Activated naive CD4-positive, alpha-beta T cell treated with anti-CD3 and anti-CD28 coated beads, Interleukin-2, amount 50 U/mL, for 72 hours (primary cell): ENCODE data around the gene FAM76B. TPM values are rescaled to one million over a fixed set of nuclear protein-coding genes. Genes with fewer than 3 reads are reported as not detected.
A peak's percentile ranks its signal among the peaks of the same experiment; 100 is the strongest.
"Not testable (repeated sequence)": the region's sequence is repeated elsewhere in the genome, so short reads cannot be mapped to it uniquely, and the experiment has no call there.

ENCODE experiments used
- ATAC-seq, 2 donors: fragments of 150-1000 bp; cut with Tn5 transposase; 2 replicates each; pipeline ENCODE4 v1.10.0; 2021; ENCODE audit warnings: mild to moderate bottlenecking in 2 of 2, moderate library complexity in 2 of 2
- DNase-seq, 2 donors: peaks; one replicate each; pipeline ENCODE4 v3.0.0; 2021 to 2022; ENCODE audit warnings: low spot score in 2 of 2
- H3K27ac Mint-ChIP-seq, 2 donors: one replicate each; pipeline ENCODE4 v1.8.0; 2022; ENCODE audit warnings: mild to moderate bottlenecking in 2 of 2, mixed read lengths in 2 of 2
- H3K36me3 Mint-ChIP-seq, 2 donors: one replicate each; pipeline ENCODE4 v1.8.0; 2022; ENCODE audit warnings: mixed read lengths in 2 of 2
- H3K9me3 Mint-ChIP-seq, 2 donors: one replicate each; pipeline ENCODE4 v1.8.0; 2022; ENCODE audit warnings: mixed read lengths in 2 of 2
- total RNA-seq, 2 donors: library from RNA; stranded (reverse); gene quantifications; one replicate each; pipeline ENCODE4 v1.2.3, GENCODE V29; 2022

The FAM76B gene
- total RNA-seq: 10 to 100 TPM; 51.2 to 85.2 TPM

- Mint-ChIP-seq H3K9me3 (no peaks in the 10 kb centered on the region), H3K36me3 (peaks cover 31 to 65% of the 10 kb centered on the region in 2 donors), H3K27ac (peak within 1 kb of the TSS; percentile 99 to 100)
- ATAC-seq (peak; percentile 82), DNase-seq (peak; percentile 94 to 99)
These were observed at the start of gene FAM76B for GRCh38 chr11:95789506-95790122. TSS of gene FAM76B (minus strand) at chr11:95789782. CDS start at chr11:95789478, 304 bp downstream.

- ATAC-seq: peak; percentile 79
- Mint-ChIP-seq H3K27ac (peak overlapping the region in 1 of 2 donors; percentile 2), H3K36me3 (peaks cover 6 to 30% of the 10 kb centered on the region in 2 donors), H3K9me3 (no peaks in the 10 kb centered on the region)
- DNase-seq: peak in 1 of 2 donors; percentile 51
These were observed 46.3 kb upstream of the FAM76B start for GRCh38 chr11:95835768-95836488.

GRCh38 chr11:95835351-95835750, 45.8 kb upstream of the FAM76B start:
- ATAC-seq (no peak), DNase-seq (no peak)
- peaks cover 6 to 35% of the 10 kb centered on the region in 2 donors for H3K36me3 Mint-ChIP-seq
- H3K9me3 Mint-ChIP-seq: no peaks in the 10 kb centered on the region
- H3K27ac Mint-ChIP-seq: no peak overlapping the region

- Mint-ChIP-seq H3K9me3 (no peaks in the 10 kb centered on the region), H3K36me3 (peaks cover 6 to 39% of the 10 kb centered on the region in 2 donors), H3K27ac (no peak overlapping the region)
- no peak for ATAC-seq
- no peak for DNase-seq
These were observed 43.8 kb upstream of the FAM76B start for GRCh38 chr11:95833378-95833777.

- DNase-seq (no peak), ATAC-seq (no peak)
- Mint-ChIP-seq H3K36me3 (peaks cover 6 to 36% of the 10 kb centered on the region in 2 donors), H3K9me3 (no peaks in the 10 kb centered on the region), H3K27ac (peak overlapping the region; percentile 18 to 25)
These were observed 43.2 kb upstream of the FAM76B start for GRCh38 chr11:95832763-95833162.

- ATAC-seq: no peak
- Mint-ChIP-seq H3K36me3 (peaks cover 6 to 29% of the 10 kb centered on the region in 2 donors), H3K27ac (peak overlapping the region in 1 of 2 donors; percentile 70), H3K9me3 (no peaks in the 10 kb centered on the region)
- no peak for DNase-seq
These were observed 41.8 kb upstream of the FAM76B start for GRCh38 chr11:95831198-95831883.

- ATAC-seq (peak; percentile 82 to 94), DNase-seq (no peak)
- Mint-ChIP-seq H3K9me3 (no peaks in the 10 kb centered on the region), H3K36me3 (peaks cover 6 to 27% of the 10 kb centered on the region in 2 donors), H3K27ac (peak overlapping the region in 1 of 2 donors; percentile 3)
These were observed 40.1 kb upstream of the FAM76B start for GRCh38 chr11:95829580-95830259.

- no peak for ATAC-seq
- peaks cover 3 to 31% of the 10 kb centered on the region in 2 donors for H3K36me3 Mint-ChIP-seq
- DNase-seq: no peak
- no peaks in the 10 kb centered on the region for H3K9me3 Mint-ChIP-seq
- H3K27ac Mint-ChIP-seq: no peak overlapping the region
These were observed 38.1 kb upstream of the FAM76B start for GRCh38 chr11:95827696-95828095.

GRCh38 chr11:95821640-95822039, 32.1 kb upstream of the FAM76B start:
- peaks cover 5 to 35% of the 10 kb centered on the region in 2 donors for H3K36me3 Mint-ChIP-seq
- H3K9me3 Mint-ChIP-seq: no peaks in the 10 kb centered on the region
- ATAC-seq: no peak
- DNase-seq: no peak
- peak overlapping the region in 1 of 2 donors; percentile 19 for H3K27ac Mint-ChIP-seq

- no peak for ATAC-seq
- Mint-ChIP-seq H3K9me3 (no peaks in the 10 kb centered on the region), H3K27ac (no peak overlapping the region), H3K36me3 (peaks cover 6 to 29% of the 10 kb centered on the region in 2 donors)
- DNase-seq: no peak
These were observed 26.5 kb upstream of the FAM76B start for GRCh38 chr11:95816037-95816436.

- ATAC-seq: not testable (repeated sequence)
These were observed 21.5 kb upstream of the FAM76B start for GRCh38 chr11:95811052-95811451.

GRCh38 chr11:95806464-95806863, 16.9 kb upstream of the FAM76B start:
- not testable (repeated sequence) for H3K27ac Mint-ChIP-seq, ATAC-seq, H3K9me3 Mint-ChIP-seq, DNase-seq
- peaks cover 18 to 40% of the 10 kb centered on the region in 2 donors for H3K36me3 Mint-ChIP-seq

More at GRCh38 chr11:95811052-95811451, 21.5 kb upstream of the FAM76B start:
- not testable (repeated sequence) for H3K9me3 Mint-ChIP-seq, H3K27ac Mint-ChIP-seq, DNase-seq
- H3K36me3 Mint-ChIP-seq: peaks cover 24 to 38% of the 10 kb centered on the region in 2 donors

- Mint-ChIP-seq H3K27ac (no peak overlapping the region), H3K9me3 (peaks cover 7% of the 10 kb centered on the region in 2 donors), H3K36me3 (peaks cover 18 to 44% of the 10 kb centered on the region in 2 donors)
- ATAC-seq (no peak), DNase-seq (no peak)
These were observed 16.3 kb upstream of the FAM76B start for GRCh38 chr11:95805869-95806268.

- ATAC-seq (no peak), DNase-seq (no peak)
- peaks cover 7% of the 10 kb centered on the region in 2 donors for H3K9me3 Mint-ChIP-seq
- peaks cover 26 to 30% of the 10 kb centered on the region in 2 donors for H3K36me3 Mint-ChIP-seq
- H3K27ac Mint-ChIP-seq: no peak overlapping the region
These were observed 14.4 kb upstream of the FAM76B start for GRCh38 chr11:95803973-95804372.

GRCh38 chr11:95802806-95803205, 13.2 kb upstream of the FAM76B start:
- H3K36me3 Mint-ChIP-seq: peaks cover 24 to 30% of the 10 kb centered on the region in 2 donors
- ATAC-seq: no peak

GRCh38 chr11:95800438-95800837, 10.9 kb upstream of the FAM76B start:
- DNase-seq (no peak), ATAC-seq (no peak)
- H3K27ac Mint-ChIP-seq: peak overlapping the region in 1 of 2 donors; percentile 24
- H3K36me3 Mint-ChIP-seq: peaks cover 9 to 10% of the 10 kb centered on the region in 2 donors
- no peaks in the 10 kb centered on the region for H3K9me3 Mint-ChIP-seq

More at GRCh38 chr11:95802806-95803205, 13.2 kb upstream of the FAM76B start:
- no peak for DNase-seq
- H3K9me3 Mint-ChIP-seq: peaks cover 4 to 6% of the 10 kb centered on the region in 2 donors
- no peak overlapping the region for H3K27ac Mint-ChIP-seq
